Thyroid gland (tissue), 4 donors: Measurements from ENCODE around the gene FGGY. TPM values are rescaled to one million over a fixed set of nuclear protein-coding genes. Genes with fewer than 3 reads are reported as not detected.

ENCODE experiments used
- DNase-seq, 2 donors: peaks; one replicate each; pipeline ENCODE4 v3.0.0-alpha.2; 2019
- H3K27ac ChIP-seq, 3 donors: fragments of 200-600 bp; sonication (generic); 1 replicate in 2 of 3; 2 replicates in 1 of 3; pipeline ENCODE4 v1.5.1; 2016 to 2019; ENCODE audit warnings: mild to moderate bottlenecking in 1 of 3, moderate library complexity in 1 of 3
- H3K27me3 ChIP-seq: fragments of 200-600 bp; sonication (generic); one replicate; pipeline ENCODE4 v1.5.1; 2019
- H3K36me3 ChIP-seq, 2 donors: fragments of 200-600 bp; sonication (generic); one replicate each; pipeline ENCODE4 v1.5.1; 2016 to 2019
- H3K4me1 ChIP-seq, 2 donors: fragments of 200-600 bp; sonication (generic); one replicate each; pipeline ENCODE4 v1.5.1; 2017 to 2019
- H3K4me3 ChIP-seq, 3 donors: fragments of 200-600 bp; sonication (generic); replicated peaks in 1 of 3; 1 replicate in 2 of 3; 2 replicates in 1 of 3; pipeline ENCODE4 v1.5.1; 2016; ENCODE audit warnings: mild to moderate bottlenecking in 1 of 3
- H3K9me3 ChIP-seq: fragments of 200-600 bp; sonication (generic); one replicate; pipeline ENCODE4 v1.5.1; 2017
- CTCF ChIP-seq, 6 experiments: fragments of 200-600 bp in 3 of 6; fragments of 450-650 bp in 3 of 6; sonication (generic) in 3 of 6; IDR thresholded peaks; one replicate each; pipeline ENCODE4 v1.5.1; 2016 to 2019; ENCODE audit warnings: antibody characterized with exemption in 6 of 6, mild to moderate bottlenecking in 2 of 6, inconsistent platforms in 1 of 6, moderate library complexity in 1 of 6
- POLR2A ChIP-seq, 2 donors: fragments of 450-650 bp; IDR thresholded peaks; one replicate each; pipeline ENCODE4 v1.6.1; 2017; ENCODE audit warnings: antibody characterized with exemption in 2 of 2, mild to moderate bottlenecking in 2 of 2, moderate library complexity in 1 of 2
- WGBS, 2 donors: methylation state at CpG; one replicate each; pipeline ENCODE4 v1.1.5; 2017; 5-methylcytosine and 5-hydroxymethylcytosine counted together
- intact Hi-C: fragments of 100-400 bp; cut with DNase I; formaldehyde crosslinking; loops from one replicate; pipeline ENCODE4 v1.15.1; 2023
- total RNA-seq, 4 donors: library from RNA; depleted of rRNA; stranded (reverse); fragments of >200 nt; gene quantifications; one replicate each; pipeline ENCODE4 v1.2.3, GENCODE V29; 2016

FGGY gene
- total RNA-seq, 4 donors from 2014 or later: 24.6 to 46.1 (median 36.4) TPM

- DNase-seq: no peak
- 92 to 93% methylated on average over 6 of the region's 6 CpGs for WGBS, 2 donors
- no peaks in the 10 kb centered on the region for H3K27me3 ChIP-seq
- no peak overlapping the region for H3K4me3 ChIP-seq
- H3K27ac ChIP-seq: no peak overlapping the region
- TF ChIP-seq CTCF (IDR thresholded peaks at IDR 0.05): no peak
- TF ChIP-seq POLR2A (IDR thresholded peaks at IDR 0.05): no peak
- intact Hi-C loops: no loop called here
- H3K9me3 ChIP-seq: no peaks in the 10 kb centered on the region
- H3K36me3 ChIP-seq: no peaks in the 10 kb centered on the region
- peaks cover 15 to 20% of the 10 kb centered on the region in 2 donors for H3K4me1 ChIP-seq
Measured at GRCh38 chr1:59419361-59420140, 122.7 kb downstream of the FGGY start.

- TF ChIP-seq POLR2A (IDR thresholded peaks at IDR 0.05): no peak
- no peak for TF ChIP-seq CTCF (IDR thresholded peaks at IDR 0.05)
- Histone ChIP-seq H3K4me1 (peaks cover 15 to 20% of the 10 kb centered on the region in 2 donors), H3K27ac (no peak overlapping the region), H3K4me3 (no peak overlapping the region), H3K36me3 (no peaks in the 10 kb centered on the region), H3K9me3 (no peaks in the 10 kb centered on the region), H3K27me3 (no peaks in the 10 kb centered on the region)
- intact Hi-C loops: no loop called here
- WGBS, 2 donors: 47 to 56% methylated on average over 1 of the region's 1 CpG
- no peak for DNase-seq
Measured at GRCh38 chr1:59421232-59421920, 124.5 kb downstream of the FGGY start.

GRCh38 chr1:59422921-59423575 is 126.2 kb downstream of the FGGY start:
- intact Hi-C loops: no loop called here
- Histone ChIP-seq H3K4me1 (peaks cover 15 to 20% of the 10 kb centered on the region in 2 donors), H3K9me3 (no peaks in the 10 kb centered on the region), H3K27me3 (no peaks in the 10 kb centered on the region), H3K27ac (peak overlapping the region; percentile 29 to 61 (median 50)), H3K4me3 (no peak overlapping the region), H3K36me3 (no peaks in the 10 kb centered on the region)
- WGBS, 2 donors: 35 to 36% methylated on average over 6 of the region's 6 CpGs
- DNase-seq: peak; percentile 94 to 95
- no peak for TF ChIP-seq POLR2A (IDR thresholded peaks at IDR 0.05)
- TF ChIP-seq CTCF (IDR thresholded peaks at IDR 0.05): no peak

- Histone ChIP-seq H3K27me3 (no peaks in the 10 kb centered on the region), H3K4me1 (peaks cover 20 to 21% of the 10 kb centered on the region in 2 donors), H3K27ac (no peak overlapping the region), H3K4me3 (no peak overlapping the region), H3K9me3 (no peaks in the 10 kb centered on the region), H3K36me3 (no peaks in the 10 kb centered on the region)
- WGBS, 2 donors: 93 to 98% methylated on average over 7 of the region's 7 CpGs
- no peak for TF ChIP-seq CTCF (IDR thresholded peaks at IDR 0.05)
- no peak for TF ChIP-seq POLR2A (IDR thresholded peaks at IDR 0.05)
- intact Hi-C loops: no loop called here
- no peak for DNase-seq
Measured at GRCh38 chr1:59427155-59427554, 130.3 kb downstream of the FGGY start.
